ENCODE results near the gene MYO1H. TPM values are rescaled to one million over a fixed set of nuclear protein-coding genes. Genes with fewer than 3 reads are reported as not detected.

Gene MYO1H
- total RNA-seq, 3 donors from 2014 or later (not counting 1 experiment from before 2014, with no cell fraction given): not detected

DNA sequence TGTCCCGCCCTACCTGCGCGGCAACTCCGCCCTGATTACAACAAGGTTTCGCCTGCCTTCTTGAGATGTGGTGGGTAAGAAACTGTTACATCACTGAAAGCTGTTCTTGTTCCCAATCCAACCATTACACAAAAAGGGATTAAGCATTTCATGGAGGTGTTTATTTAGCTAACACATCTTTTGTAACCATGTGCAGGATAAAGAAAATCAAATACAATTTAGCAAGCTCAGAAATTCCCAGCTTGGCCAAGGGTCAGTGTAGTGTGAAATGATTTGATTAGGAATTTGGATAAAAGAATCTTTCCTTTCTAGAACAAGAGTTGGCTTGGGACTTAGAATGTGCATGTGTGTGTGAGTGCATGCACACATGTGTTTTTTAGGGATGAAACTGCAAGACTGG is 44.9 kb upstream of the MYO1H start:
- H3K36me3 Mint-ChIP-seq: no peaks in the 10 kb centered on the region
- intact Hi-C loops (cut with micrococcal nuclease): no loop called here
- no peaks in the 10 kb centered on the region for H3K4me1 Mint-ChIP-seq
- H3K27ac ChIP-seq (ENCODE audit: low read length): no peak overlapping the region
- H3K27me3 Mint-ChIP-seq (ENCODE audit: low read depth in 2 of 2): peaks cover 21 to 38% of the 10 kb centered on the region in 2 donors
- no peak for DNase-seq
- H3K27ac Mint-ChIP-seq: no peak overlapping the region
- H3K27me3 ChIP-seq (ENCODE audit: control insufficient read depth, insufficient read depth, low read length): peaks cover 11% of the 10 kb centered on the region
- 94% methylated on average over 2 of the region's 5 CpGs for WGBS (ENCODE audit: insufficient coverage)
- no peaks in the 10 kb centered on the region for H3K9me3 ChIP-seq (ENCODE audit: control insufficient read depth, insufficient read depth, low read length)
- H3K4me1 ChIP-seq (ENCODE audit: control insufficient read depth, insufficient read depth, low read length): no peaks in the 10 kb centered on the region
- TF ChIP-seq, protein P1, sequence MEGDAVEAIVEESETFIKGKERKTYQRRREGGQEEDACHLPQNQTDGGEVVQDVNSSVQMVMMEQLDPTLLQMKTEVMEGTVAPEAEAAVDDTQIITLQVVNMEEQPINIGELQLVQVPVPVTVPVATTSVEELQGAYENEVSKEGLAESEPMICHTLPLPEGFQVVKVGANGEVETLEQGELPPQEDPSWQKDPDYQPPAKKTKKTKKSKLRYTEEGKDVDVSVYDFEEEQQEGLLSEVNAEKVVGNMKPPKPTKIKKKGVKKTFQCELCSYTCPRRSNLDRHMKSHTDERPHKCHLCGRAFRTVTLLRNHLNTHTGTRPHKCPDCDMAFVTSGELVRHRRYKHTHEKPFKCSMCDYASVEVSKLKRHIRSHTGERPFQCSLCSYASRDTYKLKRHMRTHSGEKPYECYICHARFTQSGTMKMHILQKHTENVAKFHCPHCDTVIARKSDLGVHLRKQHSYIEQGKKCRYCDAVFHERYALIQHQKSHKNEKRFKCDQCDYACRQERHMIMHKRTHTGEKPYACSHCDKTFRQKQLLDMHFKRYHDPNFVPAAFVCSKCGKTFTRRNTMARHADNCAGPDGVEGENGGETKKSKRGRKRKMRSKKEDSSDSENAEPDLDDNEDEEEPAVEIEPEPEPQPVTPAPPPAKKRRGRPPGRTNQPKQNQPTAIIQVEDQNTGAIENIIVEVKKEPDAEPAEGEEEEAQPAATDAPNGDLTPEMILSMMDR (IDR thresholded peaks at IDR 0.05): no peak
- no peaks in the 10 kb centered on the region for H3K9me3 Mint-ChIP-seq
- H3K4me3 Mint-ChIP-seq: no peak overlapping the region
- H3K36me3 ChIP-seq (ENCODE audit: control insufficient read depth, insufficient read depth, low read length): no peaks in the 10 kb centered on the region
- no peak for ATAC-seq
- no peak overlapping the region for H3K4me3 ChIP-seq (ENCODE audit: low read length)

- no peaks in the 10 kb centered on the region for H3K36me3 Mint-ChIP-seq
- DNase-seq: no peak
- H3K27ac Mint-ChIP-seq: no peak overlapping the region
- no peak overlapping the region for H3K4me3 Mint-ChIP-seq
- WGBS (ENCODE audit: insufficient coverage): 44% methylated on average over 8 of the region's 8 CpGs
- TF ChIP-seq, protein P1 (IDR thresholded peaks at IDR 0.05): no peak
- no peaks in the 10 kb centered on the region for H3K9me3 ChIP-seq (ENCODE audit: control insufficient read depth, insufficient read depth, low read length)
- H3K27me3 ChIP-seq (ENCODE audit: control insufficient read depth, insufficient read depth, low read length): peaks cover 21% of the 10 kb centered on the region
- ATAC-seq: no peak
- H3K36me3 ChIP-seq (ENCODE audit: control insufficient read depth, insufficient read depth, low read length): no peaks in the 10 kb centered on the region
- no peak overlapping the region for H3K27ac ChIP-seq (ENCODE audit: low read length)
- peaks cover 36 to 47% of the 10 kb centered on the region in 2 donors for H3K27me3 Mint-ChIP-seq (ENCODE audit: low read depth in 2 of 2)
- intact Hi-C loops (cut with micrococcal nuclease): no loop called here
- no peak overlapping the region for H3K4me3 ChIP-seq (ENCODE audit: low read length)
- peaks cover 4% of the 10 kb centered on the region for H3K4me1 ChIP-seq (ENCODE audit: control insufficient read depth, insufficient read depth, low read length)
- H3K9me3 Mint-ChIP-seq: no peaks in the 10 kb centered on the region
- peaks cover 0 to 4% of the 10 kb centered on the region in 2 donors for H3K4me1 Mint-ChIP-seq
Measured at GRCh38 chr12:109304485-109304884, 43.2 kb upstream of the MYO1H start.

DNA sequence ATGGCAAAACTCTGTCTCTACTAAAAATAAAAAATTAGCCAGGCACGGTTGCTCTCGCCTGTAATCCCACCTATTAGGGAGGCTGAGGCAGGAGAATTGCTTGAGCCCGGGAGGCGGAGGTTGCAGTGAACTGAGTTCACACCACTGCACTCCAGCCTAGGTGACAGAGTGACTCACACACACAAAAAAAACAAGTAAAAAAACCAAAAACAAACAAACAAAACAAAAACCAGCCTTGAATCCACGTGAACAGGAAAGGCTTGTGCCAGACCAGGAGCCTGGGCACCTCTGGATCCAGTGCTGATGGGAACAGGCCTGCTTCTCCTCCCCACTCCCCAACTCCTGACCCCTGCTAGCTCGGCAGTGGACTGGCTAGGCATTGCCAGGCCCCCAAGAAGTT is 42.2 kb upstream of the MYO1H start:
- TF ChIP-seq, protein P1 (IDR thresholded peaks at IDR 0.05): no peak
- Mint-ChIP-seq H3K27ac (no peak overlapping the region), H3K4me1 (peaks cover 4 to 9% of the 10 kb centered on the region in 2 donors), H3K4me3 (no peak overlapping the region), H3K9me3 (no peaks in the 10 kb centered on the region), H3K36me3 (no peaks in the 10 kb centered on the region), H3K27me3 (ENCODE audit: low read depth in 2 of 2) (peaks cover 40 to 52% of the 10 kb centered on the region in 2 donors)
- intact Hi-C loops (cut with micrococcal nuclease): no loop called here
- no peak for ATAC-seq
- 83% methylated on average over 6 of the region's 6 CpGs for WGBS (ENCODE audit: insufficient coverage)
- no peak for DNase-seq
- Histone ChIP-seq H3K27me3 (ENCODE audit: control insufficient read depth, insufficient read depth, low read length) (peaks cover 27% of the 10 kb centered on the region), H3K36me3 (ENCODE audit: control insufficient read depth, insufficient read depth, low read length) (no peaks in the 10 kb centered on the region), H3K4me1 (ENCODE audit: control insufficient read depth, insufficient read depth, low read length) (peaks cover 9% of the 10 kb centered on the region), H3K4me3 (ENCODE audit: low read length) (no peak overlapping the region), H3K9me3 (ENCODE audit: control insufficient read depth, insufficient read depth, low read length) (no peaks in the 10 kb centered on the region), H3K27ac (ENCODE audit: low read length) (no peak overlapping the region)

- H3K27me3 ChIP-seq (ENCODE audit: control insufficient read depth, insufficient read depth, low read length): peaks cover 27% of the 10 kb centered on the region
- H3K4me1 ChIP-seq (ENCODE audit: control insufficient read depth, insufficient read depth, low read length): peaks cover 9% of the 10 kb centered on the region
- ATAC-seq: no peak
- no peak overlapping the region for H3K4me3 ChIP-seq (ENCODE audit: low read length)
- H3K27ac Mint-ChIP-seq: no peak overlapping the region
- H3K27ac ChIP-seq (ENCODE audit: low read length): no peak overlapping the region
- peaks cover 47 to 66% of the 10 kb centered on the region in 2 donors for H3K27me3 Mint-ChIP-seq (ENCODE audit: low read depth in 2 of 2)
- H3K36me3 ChIP-seq (ENCODE audit: control insufficient read depth, insufficient read depth, low read length): no peaks in the 10 kb centered on the region
- H3K4me1 Mint-ChIP-seq: peaks cover 8 to 13% of the 10 kb centered on the region in 2 donors
- TF ChIP-seq, protein P1 (IDR thresholded peaks at IDR 0.05): no peak
- H3K9me3 Mint-ChIP-seq: no peaks in the 10 kb centered on the region
- DNase-seq: no peak
- intact Hi-C loops (cut with micrococcal nuclease): no loop called here
- H3K9me3 ChIP-seq (ENCODE audit: control insufficient read depth, insufficient read depth, low read length): no peaks in the 10 kb centered on the region
- H3K36me3 Mint-ChIP-seq: no peaks in the 10 kb centered on the region
- 52% methylated on average over 9 of the region's 9 CpGs for WGBS (ENCODE audit: insufficient coverage)
- no peak overlapping the region for H3K4me3 Mint-ChIP-seq
Measured at GRCh38 chr12:109307051-109307450, 40.6 kb upstream of the MYO1H start.

Data from natural killer cell (primary cell).